ENCODE results near the gene APOL1. TPM values are rescaled to one million over a fixed set of nuclear protein-coding genes. Genes with fewer than 3 reads are reported as not detected.

The APOL1 gene
- polyA plus RNA-seq, 1 of the 3 experiments (the other 2 are of a cell fraction): 0.56 TPM

DNA sequence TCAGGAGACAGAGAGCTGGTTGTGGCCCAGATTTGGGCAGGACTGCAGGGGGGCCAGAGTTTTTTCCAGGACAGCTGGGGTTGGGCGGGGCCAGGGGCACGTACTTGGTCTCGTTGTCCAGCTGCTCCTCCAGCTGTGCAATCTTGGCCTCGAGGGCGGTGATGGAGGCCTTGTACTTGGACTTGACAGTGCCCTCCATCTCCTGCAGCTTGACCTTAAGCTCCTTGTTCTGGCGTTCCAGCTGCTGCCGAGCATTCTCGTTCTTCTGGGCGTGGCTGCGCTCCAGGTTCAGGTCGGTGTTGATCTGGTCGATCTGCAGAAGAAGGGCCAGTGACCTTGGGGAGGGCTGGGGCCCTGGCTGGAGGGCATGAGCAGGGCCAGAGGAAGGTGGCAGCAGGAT lies 32.1 kb downstream of the APOL1 start:
- Histone ChIP-seq H3K4me1 (ENCODE audit: control insufficient read depth in 1 of 2, insufficient read depth in 2 of 2, low read depth in 1 of 2, low read length in 1 of 2) (no peaks in the 10 kb centered on the region; a peak in 1 of 4 replicates), H4K20me1 (ENCODE audit: insufficient read depth) (peaks cover 88% of the 10 kb centered on the region), H2AFZ (ENCODE audit: low read depth) (no peak overlapping the region), H3K79me2 (ENCODE audit: insufficient read depth) (peaks cover 17% of the 10 kb centered on the region; the same call in 1 of the 2 replicates), H3K9me2 (no peaks in the 10 kb centered on the region), H3K9ac (no peak overlapping the region), H3K4me2 (no peak overlapping the region), H3K36me3 (replicated peaks in 1 of 2; ENCODE audit: control insufficient read depth in 1 of 2, insufficient read depth in 2 of 2, low read length in 1 of 2) (peaks cover 78 to 88% of the 10 kb centered on the region in 2 experiments), H3F3A (replicated peaks; ENCODE audit: insufficient read depth) (peaks cover 79% of the 10 kb centered on the region), H3K4me3 (ENCODE audit: low read depth in 2 of 2, low read length in 1 of 2) (no peak overlapping the region), H3K9me3 (no peaks in the 10 kb centered on the region), H3K27ac (ENCODE audit: low read depth in 2 of 2, low read length in 1 of 2) (no peak overlapping the region), H3K27me3 (ENCODE audit: insufficient read depth) (no peaks in the 10 kb centered on the region)
- CTCF ChIA-PET: interaction anchor here (0.7 to 9.9 kb wide), 17 partner anchors 14 to 184 kb away, joined by 3 to 113 read pairs (median 8); partner anchors contain the start of gene APOL2
- WGBS (ENCODE audit: low lambda C conversion rate): 83% methylated on average over 11 of the region's 12 CpGs
- POLR2A ChIA-PET: no interaction called here
- no peak for DNase-seq
- TF ChIP-seq RFX5 (IDR thresholded peaks at IDR 0.05; ENCODE audit: low read length) (no peak), JUND (IDR thresholded peaks at IDR 0.05) (no peak), NFIC (IDR thresholded peaks at IDR 0.05; ENCODE audit: borderline replicate concordance) (no peak), TEAD4 (IDR thresholded peaks at IDR 0.05; ENCODE audit: borderline replicate concordance, insufficient read depth) (no peak), RXRA (IDR thresholded peaks at IDR 0.05; ENCODE audit: borderline replicate concordance, low read depth) (no peak), SMC3 (IDR thresholded peaks at IDR 0.05; ENCODE audit: low read depth, low read length) (no peak), RAD21 (IDR thresholded peaks at IDR 0.05; ENCODE audit: low read length) (no peak), CHD2 (IDR thresholded peaks at IDR 0.05; ENCODE audit: low read length, partially characterized antibody) (no peak), EP300 (IDR thresholded peaks at IDR 0.05; ENCODE audit: borderline replicate concordance in 1 of 2, low read depth in 1 of 2, low read length in 1 of 2) (no peak), GABPA (IDR thresholded peaks at IDR 0.05; ENCODE audit: low read depth) (no peak), SIN3A (IDR thresholded peaks at IDR 0.05; ENCODE audit: borderline replicate concordance, low read depth, low read length) (no peak), FOXM1 (IDR thresholded peaks at IDR 0.05; ENCODE audit: low read depth) (no peak), MXI1 (IDR thresholded peaks at IDR 0.05; ENCODE audit: low read depth, low read length) (no peak)
- TF ChIP-seq, protein P1, sequence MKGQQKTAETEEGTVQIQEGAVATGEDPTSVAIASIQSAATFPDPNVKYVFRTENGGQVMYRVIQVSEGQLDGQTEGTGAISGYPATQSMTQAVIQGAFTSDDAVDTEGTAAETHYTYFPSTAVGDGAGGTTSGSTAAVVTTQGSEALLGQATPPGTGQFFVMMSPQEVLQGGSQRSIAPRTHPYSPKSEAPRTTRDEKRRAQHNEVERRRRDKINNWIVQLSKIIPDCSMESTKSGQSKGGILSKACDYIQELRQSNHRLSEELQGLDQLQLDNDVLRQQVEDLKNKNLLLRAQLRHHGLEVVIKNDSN (IDR thresholded peaks at IDR 0.05; ENCODE audit: borderline replicate concordance, low read depth): no peak
- TF ChIP-seq, protein P2, sequence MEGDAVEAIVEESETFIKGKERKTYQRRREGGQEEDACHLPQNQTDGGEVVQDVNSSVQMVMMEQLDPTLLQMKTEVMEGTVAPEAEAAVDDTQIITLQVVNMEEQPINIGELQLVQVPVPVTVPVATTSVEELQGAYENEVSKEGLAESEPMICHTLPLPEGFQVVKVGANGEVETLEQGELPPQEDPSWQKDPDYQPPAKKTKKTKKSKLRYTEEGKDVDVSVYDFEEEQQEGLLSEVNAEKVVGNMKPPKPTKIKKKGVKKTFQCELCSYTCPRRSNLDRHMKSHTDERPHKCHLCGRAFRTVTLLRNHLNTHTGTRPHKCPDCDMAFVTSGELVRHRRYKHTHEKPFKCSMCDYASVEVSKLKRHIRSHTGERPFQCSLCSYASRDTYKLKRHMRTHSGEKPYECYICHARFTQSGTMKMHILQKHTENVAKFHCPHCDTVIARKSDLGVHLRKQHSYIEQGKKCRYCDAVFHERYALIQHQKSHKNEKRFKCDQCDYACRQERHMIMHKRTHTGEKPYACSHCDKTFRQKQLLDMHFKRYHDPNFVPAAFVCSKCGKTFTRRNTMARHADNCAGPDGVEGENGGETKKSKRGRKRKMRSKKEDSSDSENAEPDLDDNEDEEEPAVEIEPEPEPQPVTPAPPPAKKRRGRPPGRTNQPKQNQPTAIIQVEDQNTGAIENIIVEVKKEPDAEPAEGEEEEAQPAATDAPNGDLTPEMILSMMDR (IDR thresholded peaks at IDR 0.05): no peak
- TF ChIP-seq, protein P3, sequence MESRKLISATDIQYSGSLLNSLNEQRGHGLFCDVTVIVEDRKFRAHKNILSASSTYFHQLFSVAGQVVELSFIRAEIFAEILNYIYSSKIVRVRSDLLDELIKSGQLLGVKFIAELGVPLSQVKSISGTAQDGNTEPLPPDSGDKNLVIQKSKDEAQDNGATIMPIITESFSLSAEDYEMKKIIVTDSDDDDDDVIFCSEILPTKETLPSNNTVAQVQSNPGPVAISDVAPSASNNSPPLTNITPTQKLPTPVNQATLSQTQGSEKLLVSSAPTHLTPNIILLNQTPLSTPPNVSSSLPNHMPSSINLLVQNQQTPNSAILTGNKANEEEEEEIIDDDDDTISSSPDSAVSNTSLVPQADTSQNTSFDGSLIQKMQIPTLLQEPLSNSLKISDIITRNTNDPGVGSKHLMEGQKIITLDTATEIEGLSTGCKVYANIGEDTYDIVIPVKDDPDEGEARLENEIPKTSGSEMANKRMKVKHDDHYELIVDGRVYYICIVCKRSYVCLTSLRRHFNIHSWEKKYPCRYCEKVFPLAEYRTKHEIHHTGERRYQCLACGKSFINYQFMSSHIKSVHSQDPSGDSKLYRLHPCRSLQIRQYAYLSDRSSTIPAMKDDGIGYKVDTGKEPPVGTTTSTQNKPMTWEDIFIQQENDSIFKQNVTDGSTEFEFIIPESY (IDR thresholded peaks at IDR 0.05; ENCODE audit: borderline replicate concordance, low read depth): no peak
